Measurements from ENCODE around the gene KHNYN.
A peak's percentile ranks its signal among the peaks of the same experiment; 100 is the strongest.

- TF ChIP-seq CTCF (IDR thresholded peaks at IDR 0.05), result peak; percentile 86 to 98 (median 94)
- TF ChIP-seq POLR2A (IDR thresholded peaks at IDR 0.05), result peak in 1 of 2 donors; percentile 12
These were observed 2.0 kb downstream of the KHNYN start for GRCh38 chr14:24431569-24432258.
